Spleen (tissue), 11 donors: ENCODE data around the gene PTGER3. TPM values are rescaled to one million over a fixed set of nuclear protein-coding genes. Genes with fewer than 3 reads are reported as not detected.

Experiments used
- DNase-seq: peaks from one replicate; pipeline ENCODE4 v3.0.0-alpha.2; 2020
- H3K27ac ChIP-seq, 8 donors: fragments of 200-600 bp; sonication (generic) in 7 of 8; 1 replicate in 4 of 8; 2 replicates in 4 of 8; pipeline versions ENCODE4 v1.5.0 to v1.8.0; 2016 to 2021; ENCODE audit warnings: inconsistent platforms in 4 of 8, mild to moderate bottlenecking in 4 of 8, moderate library complexity in 1 of 8
- H3K27me3 ChIP-seq, 7 donors: fragments of 200-600 bp; sonication (generic) in 6 of 7; replicated peaks in 1 of 7; 1 replicate in 4 of 7; 2 replicates in 3 of 7; pipeline versions ENCODE4 v1.5.0 to v1.8.0; 2016 to 2021; ENCODE audit warnings: inconsistent platforms in 3 of 7, mild to moderate bottlenecking in 1 of 7
- H3K36me3 ChIP-seq, 6 donors: fragments of 200-600 bp; sonication (generic) in 5 of 6; 1 replicate in 4 of 6; 2 replicates in 2 of 6; pipeline versions ENCODE4 v1.5.0 to v1.8.0; 2016 to 2021; ENCODE audit warnings: inconsistent platforms in 2 of 6
- H3K4me1 ChIP-seq, 6 donors: fragments of 200-600 bp; sonication (generic) in 5 of 6; 1 replicate in 3 of 6; 2 replicates in 3 of 6; pipeline versions ENCODE4 v1.5.0 to v1.8.0; 2016 to 2021; ENCODE audit warnings: inconsistent platforms in 3 of 6
- H3K4me3 ChIP-seq, 8 donors: fragments of 200-600 bp; sonication (generic) in 7 of 8; 1 replicate in 4 of 8; 2 replicates in 4 of 8; pipeline versions ENCODE4 v1.5.0 to v1.8.0; 2016 to 2021; ENCODE audit warnings: inconsistent platforms in 4 of 8, mild to moderate bottlenecking in 4 of 8, moderate library complexity in 2 of 8
- H3K9me3 ChIP-seq, 8 donors: fragments of 200-600 bp; sonication (generic) in 7 of 8; 1 replicate in 4 of 8; 2 replicates in 4 of 8; pipeline versions ENCODE4 v1.5.0 to v1.8.0; 2016 to 2021; ENCODE audit warnings: inconsistent platforms in 4 of 8
- POLR2A ChIP-seq, 3 donors: fragments of 450-650 bp; IDR thresholded peaks; one replicate each; pipeline ENCODE4 v1.5.1; 2017; ENCODE audit warnings: antibody characterized with exemption in 3 of 3, mild to moderate bottlenecking in 1 of 3
- POLR2AphosphoS5 ChIP-seq, 3 donors: sonication (generic); formaldehyde crosslinking; IDR thresholded peaks; one replicate each; pipeline ENCODE4 v1.5.1; 2017; ENCODE audit warnings: antibody characterized with exemption in 3 of 3
- WGBS, 5 donors: extraction: QIAGEN DNeasy Blood & Tissue Kit in 3 of 5; methylation state at CpG; one replicate each; pipeline versions ENCODE4 v1.1.5 to v1.1.7; 2013 to 2018; 5-methylcytosine and 5-hydroxymethylcytosine counted together
- intact Hi-C: fragments of 100-400 bp; cut with DNase I; formaldehyde crosslinking; loops from one replicate; pipeline ENCODE4 v1.15.0; 2023; ENCODE audit warnings: low total_unique reads
- polyA plus RNA-seq, 3 donors: library from polyadenylated mRNA; stranded (reverse); fragments of 200-250 nt; gene quantifications; one replicate each; pipeline ENCODE4 v1.2.1, GENCODE V29; 2013
- total RNA-seq, 7 donors: library from RNA; depleted of rRNA in 3 of 7; stranded (reverse); fragments of >200 nt in 3 of 7; fragmentation: NEBNext Ultra II Directional in 4 of 7; extraction: Animal tissue kit (Norgen Biotek cat#: 25700) in 4 of 7; gene quantifications; one replicate each; pipeline versions ENCODE4 v1.1.0 to v1.2.1, GENCODE V29; 2016 to 2021
- TF ChIP-seq, protein P1 (sequence below), 11 experiments: fragments of 200-600 bp in 7 of 11; fragments of 450-650 bp in 4 of 11; sonication (generic) in 4 of 11; IDR thresholded peaks in 8 of 11; conservative IDR thresholded peaks in 3 of 11; 1 replicate in 7 of 11; 2 replicates in 4 of 11; pipeline versions ENCODE4 v1.4.0 to v1.8.0; 2016 to 2021; ENCODE audit warnings: antibody characterized with exemption in 11 of 11, inconsistent platforms in 4 of 11, mild to moderate bottlenecking in 1 of 11
- donor health status: healthy with polysubstance abuse.
- donor health status: DM: no; HTN: no; CAD: no; lungs with moderate emphysema.
- donor health status: DM: no; HTN: no; CAD: no.
- donor health status: Bipolar disorder and iron deficiency.
- donor health status: healthy.
- donor health status: DM: no; HTN: no; CAD: no.
- donor health status: DM: yes; HTN: yes; CAD: no.

Gene PTGER3
- total and polyA plus RNA-seq, 10 donors, result 0.13 to 1.1 (median 0.39) TPM

DNA sequence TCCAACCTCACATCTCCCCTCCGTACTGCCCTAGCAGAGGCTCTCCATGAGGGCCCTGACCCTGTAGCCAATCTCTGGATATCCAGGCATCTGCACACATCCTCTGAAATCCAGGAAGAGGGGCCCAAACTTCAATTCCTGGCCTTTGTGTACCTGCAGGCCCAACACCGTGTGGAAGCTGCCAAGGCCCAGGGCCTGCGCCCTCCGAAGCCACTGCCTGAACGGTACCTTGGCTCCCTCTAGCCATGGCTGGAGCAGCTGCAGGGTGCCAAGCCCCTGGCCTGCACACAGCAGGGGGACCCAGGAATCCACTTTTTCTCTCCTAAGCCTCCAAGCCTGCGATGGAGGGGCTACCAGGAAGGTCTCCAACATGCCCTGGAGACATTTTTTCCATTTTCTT, 84.2 kb downstream of the PTGER3 start:
- H3K4me1 ChIP-seq, result no peaks in the 10 kb centered on the region
- 88 to 96% (median 90%) methylated on average over 6 of the region's 6 CpGs for WGBS, 5 donors
- H3K27me3 ChIP-seq, result no peaks in the 10 kb centered on the region
- TF ChIP-seq POLR2AphosphoS5 (IDR thresholded peaks at IDR 0.05), result no peak
- no peak for TF ChIP-seq POLR2A (IDR thresholded peaks at IDR 0.05)
- TF ChIP-seq, protein P1, sequence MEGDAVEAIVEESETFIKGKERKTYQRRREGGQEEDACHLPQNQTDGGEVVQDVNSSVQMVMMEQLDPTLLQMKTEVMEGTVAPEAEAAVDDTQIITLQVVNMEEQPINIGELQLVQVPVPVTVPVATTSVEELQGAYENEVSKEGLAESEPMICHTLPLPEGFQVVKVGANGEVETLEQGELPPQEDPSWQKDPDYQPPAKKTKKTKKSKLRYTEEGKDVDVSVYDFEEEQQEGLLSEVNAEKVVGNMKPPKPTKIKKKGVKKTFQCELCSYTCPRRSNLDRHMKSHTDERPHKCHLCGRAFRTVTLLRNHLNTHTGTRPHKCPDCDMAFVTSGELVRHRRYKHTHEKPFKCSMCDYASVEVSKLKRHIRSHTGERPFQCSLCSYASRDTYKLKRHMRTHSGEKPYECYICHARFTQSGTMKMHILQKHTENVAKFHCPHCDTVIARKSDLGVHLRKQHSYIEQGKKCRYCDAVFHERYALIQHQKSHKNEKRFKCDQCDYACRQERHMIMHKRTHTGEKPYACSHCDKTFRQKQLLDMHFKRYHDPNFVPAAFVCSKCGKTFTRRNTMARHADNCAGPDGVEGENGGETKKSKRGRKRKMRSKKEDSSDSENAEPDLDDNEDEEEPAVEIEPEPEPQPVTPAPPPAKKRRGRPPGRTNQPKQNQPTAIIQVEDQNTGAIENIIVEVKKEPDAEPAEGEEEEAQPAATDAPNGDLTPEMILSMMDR (IDR thresholded peaks at IDR 0.05 in 8 of 11, conservative IDR thresholded peaks at IDR 0.05 in 3 of 11), result no peak
- DNase-seq, result no peak
- no peak overlapping the region for H3K27ac ChIP-seq
- intact Hi-C loops, result no loop called here
- no peaks in the 10 kb centered on the region for H3K9me3 ChIP-seq
- no peak overlapping the region for H3K4me3 ChIP-seq
- no peaks in the 10 kb centered on the region for H3K36me3 ChIP-seq

DNA sequence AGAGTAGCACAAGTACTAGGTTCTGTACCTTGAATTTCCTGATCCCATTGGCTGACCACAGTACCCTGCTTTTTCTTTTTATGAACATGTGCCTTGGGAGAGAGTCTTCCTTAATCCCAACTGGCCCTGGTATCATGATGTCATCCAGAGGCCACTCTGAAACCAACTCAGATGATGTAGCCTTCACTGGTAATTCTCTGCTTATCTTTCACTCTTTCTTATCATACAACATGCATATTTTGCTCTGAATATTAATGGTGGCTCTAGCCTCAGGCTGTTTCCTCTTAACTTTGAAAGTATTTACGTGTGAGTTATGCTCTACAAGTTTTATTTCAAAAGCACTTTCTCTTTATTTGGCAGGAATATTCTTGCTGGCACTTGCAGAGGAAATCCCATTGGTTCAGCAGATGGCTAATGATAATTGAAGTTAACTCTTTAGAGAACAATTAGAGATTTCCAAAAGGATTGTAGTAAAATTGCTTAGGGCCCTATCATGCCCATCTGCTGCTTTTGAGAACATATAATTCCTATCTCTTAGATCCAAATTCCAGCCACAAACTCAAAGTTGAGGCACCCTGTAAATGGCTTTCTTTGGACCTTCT, 86.1 kb downstream of the PTGER3 start:
- 41 to 65% (median 61%) methylated on average over 1 of the region's 1 CpG for WGBS, 5 donors
- intact Hi-C loops, result no loop called here
- no peak overlapping the region for H3K4me3 ChIP-seq
- no peaks in the 10 kb centered on the region for H3K4me1 ChIP-seq
- no peak for TF ChIP-seq POLR2A (IDR thresholded peaks at IDR 0.05)
- TF ChIP-seq, protein P1 (IDR thresholded peaks at IDR 0.05 in 8 of 11, conservative IDR thresholded peaks at IDR 0.05 in 3 of 11), result no peak
- TF ChIP-seq POLR2AphosphoS5 (IDR thresholded peaks at IDR 0.05), result no peak
- DNase-seq, result no peak
- H3K27me3 ChIP-seq, result no peaks in the 10 kb centered on the region
- H3K9me3 ChIP-seq, result no peaks in the 10 kb centered on the region
- no peak overlapping the region for H3K27ac ChIP-seq
- no peaks in the 10 kb centered on the region for H3K36me3 ChIP-seq

DNA sequence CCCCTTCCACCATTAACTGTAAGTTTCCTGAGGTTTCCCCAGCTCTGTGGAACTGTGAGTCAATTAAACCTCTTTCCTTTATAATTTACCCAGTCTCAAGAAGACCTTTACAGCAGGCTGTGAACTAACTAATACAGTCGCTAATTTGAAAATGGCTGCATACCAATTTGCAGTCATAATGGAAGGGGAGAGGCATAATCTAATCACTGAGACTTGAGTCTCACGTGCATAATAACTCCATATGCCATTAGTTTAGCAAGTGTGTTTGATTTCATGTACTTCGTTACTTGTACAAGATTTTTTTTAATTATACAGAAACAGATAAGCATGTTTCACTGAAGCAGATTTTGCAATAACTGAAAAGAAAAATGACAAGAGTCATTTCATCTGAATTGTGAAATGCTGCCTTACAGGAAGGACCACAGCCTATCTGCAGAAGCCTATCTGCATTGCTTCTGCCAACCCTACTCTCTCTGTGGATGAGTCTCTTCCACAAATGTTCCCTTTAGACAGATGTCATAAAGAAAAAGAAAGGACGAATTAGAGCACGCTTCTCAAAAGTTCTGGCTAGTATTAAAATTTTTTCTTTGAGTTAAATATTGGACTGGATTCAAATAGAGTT, 99.1 kb downstream of the PTGER3 start:
- no peak overlapping the region for H3K27ac ChIP-seq
- 54 to 91% (median 72%) methylated on average over 5 of the region's 5 CpGs for WGBS, 5 donors
- TF ChIP-seq POLR2A (IDR thresholded peaks at IDR 0.05) (no peak), POLR2AphosphoS5 (IDR thresholded peaks at IDR 0.05) (no peak)
- TF ChIP-seq, protein P1 (IDR thresholded peaks at IDR 0.05 in 8 of 11, conservative IDR thresholded peaks at IDR 0.05 in 3 of 11), result no peak

DNA sequence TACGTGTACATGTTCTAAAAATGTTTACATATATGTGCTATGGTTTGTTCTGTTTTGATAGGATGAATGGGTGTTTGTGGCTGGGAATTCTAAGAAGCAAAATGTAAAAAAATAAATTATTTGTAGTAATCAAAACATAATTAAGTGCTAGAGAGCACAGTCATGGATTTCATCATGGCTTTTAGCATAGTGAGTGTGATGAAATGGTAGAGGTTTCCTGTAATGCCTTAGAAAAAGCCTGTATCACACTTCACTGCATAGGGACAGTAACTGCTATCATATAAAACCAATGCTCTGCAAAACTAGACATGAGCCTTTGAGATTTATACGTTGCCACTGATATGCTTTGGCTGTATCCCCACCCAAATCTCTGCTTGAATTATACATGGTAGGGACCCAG, 99.8 kb downstream of the PTGER3 start:
- no peaks in the 10 kb centered on the region for H3K27me3 ChIP-seq
- H3K4me1 ChIP-seq, result no peaks in the 10 kb centered on the region
- H3K36me3 ChIP-seq, result no peaks in the 10 kb centered on the region
- TF ChIP-seq POLR2A (IDR thresholded peaks at IDR 0.05) (no peak), POLR2AphosphoS5 (IDR thresholded peaks at IDR 0.05) (no peak)
- TF ChIP-seq, protein P1 (IDR thresholded peaks at IDR 0.05 in 8 of 11, conservative IDR thresholded peaks at IDR 0.05 in 3 of 11), result no peak
- H3K27ac ChIP-seq, result no peak overlapping the region
- 68 to 87% (median 74%) methylated on average over 2 of the region's 2 CpGs for WGBS, 5 donors
- no peak overlapping the region for H3K4me3 ChIP-seq
- intact Hi-C loops, result no loop called here
- no peak for DNase-seq
- no peaks in the 10 kb centered on the region for H3K9me3 ChIP-seq

More for the DNA sequence above, 99.1 kb downstream of the PTGER3 start:
- Histone ChIP-seq H3K4me3 (no peak overlapping the region), H3K4me1 (no peaks in the 10 kb centered on the region), H3K9me3 (no peaks in the 10 kb centered on the region), H3K27me3 (no peaks in the 10 kb centered on the region), H3K36me3 (no peaks in the 10 kb centered on the region)
- intact Hi-C loops, result no loop called here
- DNase-seq, result no peak
